ENCODE data around the gene DDX47. TPM values are rescaled to one million over a fixed set of nuclear protein-coding genes. Genes with fewer than 3 reads are reported as not detected.

DDX47 gene
- total and polyA plus RNA-seq, 4 donors = 20.2 to 37.2 (median 25.9) TPM

- Histone ChIP-seq H3K9ac (ENCODE audit: low read depth in 1 of 2, low read length in 2 of 2) (peak overlapping the region; percentile 72 to 83), H3K27me3 (ENCODE audit: control insufficient read depth in 4 of 4, insufficient read depth in 4 of 4, low read length in 3 of 4) (no peaks in the 10 kb centered on the region), H3K27ac (ENCODE audit: low read depth in 1 of 2, low read length in 2 of 2) (peak overlapping the region; percentile 89 to 90), H3K36me3 (ENCODE audit: control insufficient read depth in 4 of 4, insufficient read depth in 3 of 4, low read depth in 1 of 4, low read length in 3 of 4) (no peaks in the 10 kb centered on the region), H3K9me3 (ENCODE audit: control insufficient read depth in 4 of 4, low read length in 3 of 4) (no peaks in the 10 kb centered on the region), H3K4me1 (ENCODE audit: control insufficient read depth in 4 of 4, insufficient read depth in 4 of 4, low read length in 3 of 4) (peaks cover 0 to 23% (median 16%) of the 10 kb centered on the region in 4 donors), H3K4me3 (ENCODE audit: low read depth in 1 of 3, low read length in 3 of 3) (peak overlapping the region; percentile 66 to 76 (median 71))
- TF ChIP-seq GABPA (IDR thresholded peaks at IDR 0.05 in 1 of 2, conservative IDR thresholded peaks at IDR 0.05 in 1 of 2) (no peak), FOXA2 (IDR thresholded peaks at IDR 0.05) (no peak), NR2F2 (IDR thresholded peaks at IDR 0.05) (no peak)
- DNase-seq (ENCODE audit: low spot score) = no peak
- 32% methylated on average over 4 of the region's 4 CpGs for WGBS
Measured at GRCh38 chr12:12786351-12786705, 26.8 kb upstream of the DDX47 start.

GRCh38 chr12:12786706-12787601 lies 26.2 kb upstream of the DDX47 start:
- H3K36me3 ChIP-seq (ENCODE audit: control insufficient read depth in 4 of 4, insufficient read depth in 3 of 4, low read depth in 1 of 4, low read length in 3 of 4) = no peaks in the 10 kb centered on the region
- DNase-seq (ENCODE audit: low spot score) = peak; percentile 70
- H3K4me3 ChIP-seq (ENCODE audit: low read depth in 1 of 3, low read length in 3 of 3) = peak overlapping the region; percentile 66 to 76 (median 71)
- WGBS = 1% methylated on average over 80 of the region's 80 CpGs
- TF ChIP-seq REST (IDR thresholded peaks at IDR 0.05) = peak; percentile 19
- TF ChIP-seq HNF4A (conservative IDR thresholded peaks at IDR 0.05) = no peak
- peak; percentile 32 for TF ChIP-seq CTCF (IDR thresholded peaks at IDR 0.05; ENCODE audit: low read depth, low read length, missing input control)
- TF ChIP-seq ZBTB33 (IDR thresholded peaks at IDR 0.05) = no peak
- TF ChIP-seq RAD21 (IDR thresholded peaks at IDR 0.05) = no peak
- TF ChIP-seq ATF3 (IDR thresholded peaks at IDR 0.05) = no peak
- TF ChIP-seq JUND (IDR thresholded peaks at IDR 0.05) = no peak
- peak; percentile 2 for TF ChIP-seq FOXA1 (IDR thresholded peaks at IDR 0.05)
- TF ChIP-seq NR2F2 (IDR thresholded peaks at IDR 0.05) = peak; percentile 77
- no peak for TF ChIP-seq GABPA (IDR thresholded peaks at IDR 0.05 in 1 of 2, conservative IDR thresholded peaks at IDR 0.05 in 1 of 2)
- peak; percentile 53 for TF ChIP-seq MAX (IDR thresholded peaks at IDR 0.05)
- TF ChIP-seq TAF1 (conservative IDR thresholded peaks at IDR 0.05) = no peak
- TF ChIP-seq YY1 (IDR thresholded peaks at IDR 0.05) = peak; percentile 56
- peak in 1 of 2 donors; percentile 17 for TF ChIP-seq RXRA (IDR thresholded peaks at IDR 0.05)
- no peak for TF ChIP-seq EGR1 (IDR thresholded peaks at IDR 0.05; ENCODE audit: low read depth in 2 of 2)
- TF ChIP-seq SP1 (IDR thresholded peaks at IDR 0.05) = no peak
- no peak for TF ChIP-seq FOXA2 (IDR thresholded peaks at IDR 0.05)
- no peak for TF ChIP-seq HNF4G (IDR thresholded peaks at IDR 0.05)
- H3K9ac ChIP-seq (ENCODE audit: low read depth in 1 of 2, low read length in 2 of 2) = peak overlapping the region; percentile 72 to 83
- no peaks in the 10 kb centered on the region for H3K27me3 ChIP-seq (ENCODE audit: control insufficient read depth in 4 of 4, insufficient read depth in 4 of 4, low read length in 3 of 4)
- H3K4me1 ChIP-seq (ENCODE audit: control insufficient read depth in 4 of 4, insufficient read depth in 4 of 4, low read length in 3 of 4) = peaks cover 0 to 28% (median 17%) of the 10 kb centered on the region in 4 donors
- H3K9me3 ChIP-seq (ENCODE audit: control insufficient read depth in 4 of 4, low read length in 3 of 4) = no peaks in the 10 kb centered on the region
- H3K27ac ChIP-seq (ENCODE audit: low read depth in 1 of 2, low read length in 2 of 2) = peak overlapping the region; percentile 89 to 90
